ENCODE results near the gene TIE1.
A peak's percentile ranks its signal among the peaks of the same experiment; 100 is the strongest.

The TIE1 gene

DNA sequence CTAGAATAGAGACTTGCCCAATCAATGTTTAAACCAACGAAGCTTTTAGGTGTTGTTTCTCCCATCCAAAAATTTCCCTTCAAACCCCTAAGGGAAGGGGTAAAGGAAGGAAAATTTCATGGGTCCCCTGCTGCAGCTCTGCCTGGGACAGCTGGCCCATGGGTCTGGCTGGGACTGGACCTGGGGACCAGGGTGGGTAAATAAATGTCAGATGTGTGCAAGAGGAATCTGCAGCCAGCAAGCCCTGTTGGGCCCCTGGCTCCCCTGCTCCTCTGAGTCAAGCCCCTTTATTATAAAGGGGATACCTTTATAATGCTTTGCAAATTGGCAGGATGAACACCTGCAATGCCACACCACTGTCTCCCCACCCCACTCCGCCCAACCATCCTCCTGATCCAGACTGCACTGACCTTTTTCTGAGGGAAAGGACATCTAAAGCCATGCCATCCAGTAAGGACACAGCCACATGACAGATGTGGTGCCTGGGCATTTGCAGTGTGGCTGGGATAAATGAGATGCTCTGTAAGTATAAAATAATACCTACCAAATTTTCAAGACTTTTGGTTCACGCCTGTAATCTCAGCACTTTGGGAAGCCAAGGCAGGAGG, 32.9 kb upstream of the TIE1 start:
- H3K27ac ChIP-seq (ENCODE audit: low read length), result no peak overlapping the region
- H3K4me3 ChIP-seq (ENCODE audit: low read length), result no peak overlapping the region
- H3K4me1 ChIP-seq (ENCODE audit: insufficient read depth, low read length), result peaks cover 13% of the 10 kb centered on the region; the same call in 1 of the 2 replicates
- no peaks in the 10 kb centered on the region for H3K36me3 ChIP-seq (ENCODE audit: insufficient read depth, low read depth, low read length)
- peaks cover 10% of the 10 kb centered on the region for H3K9me3 ChIP-seq (ENCODE audit: insufficient read depth, low read depth, low read length)
- no peaks in the 10 kb centered on the region for H3K27me3 ChIP-seq (ENCODE audit: insufficient read depth, low read length)
- H3K9ac ChIP-seq (ENCODE audit: low read depth, low read length), result no peak overlapping the region

DNA sequence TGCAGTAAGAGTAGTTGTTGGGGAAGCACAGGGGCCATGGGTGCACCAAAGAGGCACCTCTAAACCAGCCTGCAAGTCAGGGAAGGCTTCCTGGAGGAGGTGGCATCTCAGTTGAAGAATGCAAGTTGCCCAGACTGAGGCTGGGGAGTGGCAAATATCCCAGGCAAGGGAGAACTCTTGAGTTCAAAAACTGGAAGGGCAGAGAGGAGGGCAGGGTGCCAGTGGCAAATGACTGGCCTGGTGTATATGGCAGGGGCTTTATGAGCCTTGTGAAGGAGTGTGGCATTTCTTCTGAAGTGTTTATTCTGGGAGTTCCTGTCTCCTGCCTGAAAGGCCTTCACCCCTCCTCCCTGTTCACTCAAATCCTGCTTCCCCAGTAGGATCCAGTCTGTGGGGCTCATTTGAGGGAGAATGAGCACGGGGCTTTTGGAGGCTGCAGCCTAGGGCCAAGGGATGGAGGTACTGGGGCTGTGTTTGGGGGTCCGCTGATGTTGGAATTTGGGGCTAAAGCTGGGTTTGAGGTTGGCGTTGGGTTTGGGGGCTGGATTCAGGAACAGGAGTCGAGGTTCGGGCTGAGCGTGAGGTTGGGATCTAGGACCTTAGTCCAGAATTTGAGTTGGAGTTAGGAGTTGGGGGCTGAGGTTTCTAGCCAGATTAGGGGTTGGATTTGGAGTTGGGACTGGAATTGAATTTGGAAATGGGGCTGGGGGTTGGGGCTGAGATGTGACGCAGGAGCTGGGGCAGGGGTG, 31.0 kb upstream of the TIE1 start, which contains the start of gene TMEM125:
Gene TMEM125 (plus strand): TSS at position 357 of the 749 bp plus-strand sequence. CDS start 2,740 bp downstream, outside the sequence.
- Histone ChIP-seq H3K9ac (ENCODE audit: low read depth, low read length) (peak within 1 kb of the TSS; percentile 55; the same call in 1 of the 2 replicates), H3K4me3 (ENCODE audit: low read length) (peak within 1 kb of the TSS; percentile 68), H3K27ac (ENCODE audit: low read length) (peak within 1 kb of the TSS; percentile 32), H3K36me3 (ENCODE audit: insufficient read depth, low read depth, low read length) (peaks cover 5% of the 10 kb centered on the region; the same call in 1 of the 2 replicates), H3K9me3 (ENCODE audit: insufficient read depth, low read depth, low read length) (no peaks in the 10 kb centered on the region; the same call in 1 of the 2 replicates), H3K4me1 (ENCODE audit: insufficient read depth, low read length) (peaks cover 13% of the 10 kb centered on the region; the same call in 1 of the 2 replicates), H3K27me3 (ENCODE audit: insufficient read depth, low read length) (no peaks in the 10 kb centered on the region)

DNA sequence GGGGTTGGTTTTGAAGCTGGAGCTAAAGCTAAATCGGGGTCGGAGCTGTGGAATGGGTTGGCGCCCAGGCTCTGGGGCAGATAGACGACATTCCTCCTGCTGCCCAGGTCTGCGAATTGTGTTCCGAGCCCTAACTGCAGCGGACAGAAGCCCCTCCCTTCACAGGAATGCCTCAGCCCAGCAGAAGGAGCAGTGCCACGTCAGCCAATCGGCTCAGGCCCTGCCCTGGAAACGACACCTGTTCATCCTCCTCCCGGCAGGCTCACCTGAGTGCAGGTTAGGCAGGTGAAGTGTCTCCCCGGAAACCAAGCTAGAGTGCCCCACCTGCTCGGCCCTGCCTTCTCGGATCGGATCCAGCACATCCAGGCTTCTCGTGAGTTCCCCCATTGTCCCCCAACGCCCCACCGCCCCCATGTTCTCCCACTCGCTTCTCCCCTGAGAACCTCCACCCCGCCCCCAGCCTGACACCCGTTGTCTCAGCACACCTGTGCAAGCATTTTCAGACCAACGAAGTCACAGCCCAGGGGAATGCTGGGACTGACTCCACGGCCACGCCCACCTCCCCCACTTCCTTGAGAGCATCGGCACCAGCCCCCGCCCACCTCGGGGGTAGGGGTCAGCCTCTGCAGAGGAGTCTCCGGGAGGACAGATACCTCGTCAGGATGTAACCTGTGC, 30.2 kb upstream of the TIE1 start:
- H3K9ac ChIP-seq (ENCODE audit: low read depth, low read length), result peak overlapping the region; percentile 55; the same call in 1 of the 2 replicates
- H3K36me3 ChIP-seq (ENCODE audit: insufficient read depth, low read depth, low read length), result peaks cover 5% of the 10 kb centered on the region; the same call in 1 of the 2 replicates
- peak overlapping the region; percentile 32 for H3K27ac ChIP-seq (ENCODE audit: low read length)
- H3K4me3 ChIP-seq (ENCODE audit: low read length), result peak overlapping the region; percentile 68
- no peaks in the 10 kb centered on the region for H3K27me3 ChIP-seq (ENCODE audit: insufficient read depth, low read length)
- no peaks in the 10 kb centered on the region for H3K9me3 ChIP-seq (ENCODE audit: insufficient read depth, low read depth, low read length)
- peaks cover 13% of the 10 kb centered on the region; the same call in 1 of the 2 replicates for H3K4me1 ChIP-seq (ENCODE audit: insufficient read depth, low read length)

DNA sequence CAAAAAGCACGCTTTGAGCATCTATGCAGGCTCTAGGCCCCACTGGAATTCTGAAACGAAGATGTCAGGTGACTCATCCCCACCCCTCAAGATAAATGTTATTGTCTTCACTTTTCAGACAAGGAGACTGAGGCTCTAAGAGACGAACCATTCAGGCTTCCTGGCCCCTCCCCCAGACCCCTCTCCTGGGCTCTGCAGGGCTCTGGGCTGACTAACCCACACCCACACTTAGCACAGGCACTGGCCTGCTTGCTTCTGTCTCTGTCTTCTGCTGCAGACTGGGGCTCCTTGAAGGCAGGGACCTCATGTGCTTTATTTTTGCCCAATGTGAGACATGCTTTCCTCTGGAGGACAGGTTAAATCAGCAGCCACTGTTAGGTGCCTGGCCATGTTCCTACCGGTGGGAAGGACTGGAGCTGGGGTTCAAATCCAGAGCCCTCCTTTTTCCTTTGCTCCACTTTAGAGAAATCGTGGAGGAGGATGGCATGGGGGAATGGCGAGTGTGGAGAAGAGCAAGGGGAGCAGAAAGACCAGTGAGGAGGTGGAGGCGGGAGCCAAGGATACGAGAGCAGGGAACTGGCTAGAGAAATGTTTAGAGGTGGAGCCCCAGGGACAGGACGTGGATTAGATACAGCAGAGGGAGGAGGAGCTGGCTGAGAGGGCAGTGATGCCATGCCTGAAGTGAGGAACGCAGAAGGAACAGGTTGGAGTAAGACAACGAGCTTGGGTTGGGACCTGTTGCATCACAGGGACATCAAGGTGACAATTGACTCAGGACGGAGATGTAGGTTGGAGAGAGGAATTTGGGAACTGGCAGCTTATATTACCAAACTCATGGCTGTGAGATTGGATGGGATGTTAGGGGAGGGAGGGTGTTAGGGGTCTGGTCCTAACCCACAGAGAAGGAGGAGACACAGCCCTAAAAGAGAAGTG, 29.3 kb upstream of the TIE1 start:
- Histone ChIP-seq H3K9me3 (ENCODE audit: insufficient read depth, low read depth, low read length) (no peaks in the 10 kb centered on the region), H3K4me3 (ENCODE audit: low read length) (peak overlapping the region; percentile 68), H3K27me3 (ENCODE audit: insufficient read depth, low read length) (no peaks in the 10 kb centered on the region), H3K4me1 (ENCODE audit: insufficient read depth, low read length) (peaks cover 13% of the 10 kb centered on the region; the same call in 1 of the 2 replicates), H3K9ac (ENCODE audit: low read depth, low read length) (peak overlapping the region; percentile 55; the same call in 1 of the 2 replicates), H3K36me3 (ENCODE audit: insufficient read depth, low read depth, low read length) (peaks cover 5% of the 10 kb centered on the region; the same call in 1 of the 2 replicates), H3K27ac (ENCODE audit: low read length) (peak overlapping the region; percentile 32)

DNA sequence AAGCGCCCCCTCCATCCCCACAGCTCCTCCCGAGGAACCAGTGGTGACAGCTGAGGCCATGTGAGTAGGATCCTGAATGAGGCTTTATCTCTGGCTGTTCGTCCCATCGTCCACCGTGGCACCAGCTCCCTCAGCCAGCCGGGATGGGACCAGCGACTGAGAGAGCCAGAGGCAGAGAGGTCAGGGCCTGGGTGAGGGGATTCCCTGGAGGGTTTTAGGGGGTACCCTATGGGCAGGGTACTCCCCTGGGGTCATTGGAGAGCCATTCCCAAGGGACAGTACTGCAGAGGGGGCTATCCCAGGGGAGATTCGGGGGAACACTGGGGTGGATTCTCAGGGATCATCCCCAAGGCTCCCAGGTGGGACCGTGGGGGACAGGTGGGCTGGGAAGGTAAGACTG, 28.6 kb upstream of the TIE1 start:
- Histone ChIP-seq H3K9me3 (ENCODE audit: insufficient read depth, low read depth, low read length) (no peaks in the 10 kb centered on the region), H3K27me3 (ENCODE audit: insufficient read depth, low read length) (no peaks in the 10 kb centered on the region), H3K36me3 (ENCODE audit: insufficient read depth, low read depth, low read length) (peaks cover 5% of the 10 kb centered on the region; the same call in 1 of the 2 replicates), H3K27ac (ENCODE audit: low read length) (no peak overlapping the region), H3K4me3 (ENCODE audit: low read length) (no peak overlapping the region), H3K9ac (ENCODE audit: low read depth, low read length) (no peak overlapping the region), H3K4me1 (ENCODE audit: insufficient read depth, low read length) (peaks cover 13% of the 10 kb centered on the region; the same call in 1 of the 2 replicates)

DNA sequence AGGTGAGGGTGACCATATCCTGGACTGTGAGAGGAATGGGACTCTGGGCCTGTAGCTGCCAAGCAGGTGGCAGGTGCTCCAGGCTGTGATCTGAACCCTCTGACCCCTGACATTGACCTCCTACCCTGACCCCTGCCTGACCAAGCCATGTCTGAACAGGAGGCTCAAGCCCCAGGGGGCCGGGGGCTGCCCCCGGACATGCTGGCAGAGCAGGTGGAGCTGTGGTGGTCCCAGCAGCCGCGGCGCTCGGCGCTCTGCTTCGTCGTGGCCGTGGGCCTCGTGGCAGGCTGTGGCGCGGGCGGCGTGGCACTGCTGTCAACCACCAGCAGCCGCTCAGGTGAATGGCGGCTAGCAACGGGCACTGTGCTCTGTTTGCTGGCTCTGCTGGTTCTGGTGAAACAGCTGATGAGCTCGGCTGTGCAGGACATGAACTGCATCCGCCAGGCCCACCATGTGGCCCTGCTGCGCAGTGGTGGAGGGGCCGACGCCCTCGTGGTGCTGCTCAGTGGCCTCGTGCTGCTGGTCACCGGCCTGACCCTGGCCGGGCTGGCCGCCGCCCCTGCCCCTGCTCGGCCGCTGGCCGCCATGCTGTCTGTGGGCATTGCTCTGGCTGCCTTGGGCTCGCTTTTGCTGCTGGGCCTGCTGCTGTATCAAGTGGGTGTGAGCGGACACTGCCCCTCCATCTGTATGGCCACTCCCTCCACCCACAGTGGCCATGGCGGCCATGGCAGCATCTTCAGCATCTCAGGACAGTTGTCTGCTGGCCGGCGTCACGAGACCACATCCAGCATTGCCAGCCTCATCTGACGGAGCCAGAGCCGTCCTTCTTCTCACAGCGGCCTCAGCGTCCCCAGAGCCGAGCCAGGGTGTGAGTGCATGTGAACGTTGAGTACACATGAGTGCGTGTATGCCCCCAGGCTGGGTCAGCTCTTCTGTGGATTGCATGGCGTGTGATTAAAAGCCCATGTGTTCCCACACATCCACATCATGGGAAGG, 27.9 kb upstream of the TIE1 start:
- H3K27me3 ChIP-seq (ENCODE audit: insufficient read depth, low read length), result no peaks in the 10 kb centered on the region
- H3K27ac ChIP-seq (ENCODE audit: low read length), result no peak overlapping the region
- no peak overlapping the region for H3K9ac ChIP-seq (ENCODE audit: low read depth, low read length)
- H3K4me3 ChIP-seq (ENCODE audit: low read length), result no peak overlapping the region
- H3K36me3 ChIP-seq (ENCODE audit: insufficient read depth, low read depth, low read length), result peaks cover 5% of the 10 kb centered on the region; the same call in 1 of the 2 replicates
- H3K9me3 ChIP-seq (ENCODE audit: insufficient read depth, low read depth, low read length), result no peaks in the 10 kb centered on the region
- peaks cover 13% of the 10 kb centered on the region; the same call in 1 of the 2 replicates for H3K4me1 ChIP-seq (ENCODE audit: insufficient read depth, low read length)

DNA sequence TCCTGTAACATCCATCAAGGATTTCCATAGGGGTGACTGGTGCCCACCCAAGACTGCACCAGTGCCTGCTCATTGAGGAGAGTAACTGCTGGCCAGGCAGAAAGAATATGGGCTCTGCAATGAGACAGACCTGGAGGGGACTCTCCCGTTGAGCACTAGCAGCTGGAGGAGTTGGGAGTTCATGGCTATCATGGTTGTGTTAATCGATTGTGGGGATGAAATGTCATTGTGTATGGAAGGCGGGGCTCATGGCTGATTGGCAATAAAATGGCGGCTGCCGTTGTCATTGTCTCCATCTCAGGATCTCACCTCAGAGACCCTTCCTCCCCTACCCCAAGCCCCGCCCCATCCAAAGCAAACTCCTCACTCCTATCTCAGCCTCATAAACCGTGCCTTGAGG, 27.1 kb upstream of the TIE1 start:
- peaks cover 5% of the 10 kb centered on the region; the same call in 1 of the 2 replicates for H3K36me3 ChIP-seq (ENCODE audit: insufficient read depth, low read depth, low read length)
- H3K27ac ChIP-seq (ENCODE audit: low read length), result no peak overlapping the region
- no peaks in the 10 kb centered on the region for H3K27me3 ChIP-seq (ENCODE audit: insufficient read depth, low read length)
- peaks cover 13% of the 10 kb centered on the region; the same call in 1 of the 2 replicates for H3K4me1 ChIP-seq (ENCODE audit: insufficient read depth, low read length)
- H3K4me3 ChIP-seq (ENCODE audit: low read length), result no peak overlapping the region
- H3K9me3 ChIP-seq (ENCODE audit: insufficient read depth, low read depth, low read length), result no peaks in the 10 kb centered on the region
- H3K9ac ChIP-seq (ENCODE audit: low read depth, low read length), result no peak overlapping the region

DNA sequence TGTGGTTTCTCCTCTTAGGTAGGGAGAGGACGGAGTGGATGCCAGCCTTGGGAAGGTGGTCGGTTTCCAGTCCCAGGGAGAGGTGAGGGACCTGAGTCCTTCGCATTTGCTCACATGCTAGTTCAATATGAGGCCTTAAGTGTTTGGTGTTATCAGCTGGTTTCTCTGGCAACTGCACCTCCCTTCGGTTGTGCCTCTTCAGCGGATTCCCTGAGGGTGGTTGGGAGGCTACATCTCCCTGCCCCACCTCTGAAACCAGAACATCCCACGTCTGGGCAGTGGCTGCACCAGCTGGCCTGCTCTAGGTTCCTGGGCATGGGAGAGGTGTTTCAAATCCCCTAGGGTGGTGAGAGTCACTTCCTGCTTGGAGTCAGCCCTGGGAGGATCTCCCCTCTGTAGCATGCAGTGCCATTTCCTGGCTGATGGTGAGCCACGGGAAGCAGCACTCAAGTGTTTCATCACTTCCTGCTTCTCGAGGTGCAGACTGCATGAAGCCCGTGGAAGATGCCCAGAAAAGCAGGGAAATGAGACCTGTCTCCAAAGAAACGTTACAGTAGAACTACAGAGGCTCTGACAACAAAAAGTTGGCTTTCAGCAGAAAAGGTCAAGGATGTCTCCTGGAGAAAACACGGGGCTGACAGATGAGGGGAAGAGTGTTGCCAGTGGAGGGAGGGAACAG, 26.5 kb upstream of the TIE1 start:
- peaks cover 5% of the 10 kb centered on the region; the same call in 1 of the 2 replicates for H3K36me3 ChIP-seq (ENCODE audit: insufficient read depth, low read depth, low read length)
- H3K9ac ChIP-seq (ENCODE audit: low read depth, low read length), result no peak overlapping the region
- H3K27me3 ChIP-seq (ENCODE audit: insufficient read depth, low read length), result no peaks in the 10 kb centered on the region

DNA sequence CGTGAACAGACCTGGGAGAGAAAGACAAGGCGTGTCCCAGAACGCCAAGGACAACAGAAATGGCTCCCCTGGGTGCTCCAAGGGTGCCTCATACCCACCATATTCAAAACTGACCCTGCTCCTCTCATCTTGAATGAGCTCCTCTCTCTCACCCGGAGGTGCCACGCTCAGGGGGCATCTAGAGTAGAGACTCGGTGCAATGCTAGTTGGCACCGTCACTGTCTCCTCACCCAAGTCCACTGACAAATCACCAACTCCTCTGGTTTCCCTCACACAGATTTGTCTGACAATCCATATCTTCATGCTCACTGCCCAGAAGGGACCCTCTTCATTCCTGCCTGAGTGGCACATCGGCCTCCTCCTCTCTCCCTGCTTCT, 26.0 kb upstream of the TIE1 start:
- no peak overlapping the region for H3K9ac ChIP-seq (ENCODE audit: low read depth, low read length)
- H3K36me3 ChIP-seq (ENCODE audit: insufficient read depth, low read depth, low read length), result peaks cover 5% of the 10 kb centered on the region; the same call in 1 of the 2 replicates
- no peak overlapping the region for H3K27ac ChIP-seq (ENCODE audit: low read length)
- H3K4me3 ChIP-seq (ENCODE audit: low read length), result no peak overlapping the region
- H3K4me1 ChIP-seq (ENCODE audit: insufficient read depth, low read length), result peaks cover 10% of the 10 kb centered on the region; the same call in 1 of the 2 replicates
- no peaks in the 10 kb centered on the region for H3K27me3 ChIP-seq (ENCODE audit: insufficient read depth, low read length)
- H3K9me3 ChIP-seq (ENCODE audit: insufficient read depth, low read depth, low read length), result no peaks in the 10 kb centered on the region

More for the DNA sequence above, 26.5 kb upstream of the TIE1 start:
- Histone ChIP-seq H3K4me3 (ENCODE audit: low read length) (no peak overlapping the region), H3K27ac (ENCODE audit: low read length) (no peak overlapping the region), H3K4me1 (ENCODE audit: insufficient read depth, low read length) (peaks cover 13% of the 10 kb centered on the region; the same call in 1 of the 2 replicates), H3K9me3 (ENCODE audit: insufficient read depth, low read depth, low read length) (no peaks in the 10 kb centered on the region)
